ENCODE results near the gene TNIP1. TPM values are rescaled to one million over a fixed set of nuclear protein-coding genes. Genes with fewer than 3 reads are reported as not detected.
A peak's percentile ranks its signal among the peaks of the same experiment; 100 is the strongest.

TNIP1 gene
- total and polyA plus RNA-seq, 7 donors: 55.1 to 210 (median 73.1) TPM

DNA sequence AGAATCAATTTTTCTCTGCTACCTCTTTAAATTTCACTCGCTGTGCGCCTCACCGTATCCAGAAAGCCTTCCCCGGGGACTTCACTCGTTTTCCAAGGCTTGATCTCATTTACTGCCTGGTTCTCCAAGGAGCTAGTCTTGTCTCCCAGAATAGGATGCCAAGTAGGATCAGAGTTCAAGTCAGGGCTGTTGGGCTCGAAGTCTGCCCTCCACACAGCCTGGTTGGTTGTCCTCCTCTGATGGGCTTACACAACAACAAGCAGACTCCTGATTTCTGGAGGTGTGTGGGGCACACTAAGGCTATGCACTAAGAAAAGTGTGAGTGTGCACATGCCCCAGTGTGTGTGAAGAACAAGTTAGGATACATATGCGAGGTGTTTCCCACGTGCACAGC lies 14.0 kb upstream of the TNIP1 start:
- TF ChIP-seq POLR2A (IDR thresholded peaks at IDR 0.05) (no peak), POLR2AphosphoS5 (IDR thresholded peaks at IDR 0.05) (peak in 1 of 4 donors; percentile 2), EP300 (IDR thresholded peaks at IDR 0.05) (no peak)
- intact Hi-C loops (cut with DNase I): no loop called here
- WGBS, 2 donors: 15 to 52% methylated on average over 8 of the region's 8 CpGs
- Histone ChIP-seq H3K4me1 (peaks cover 0 to 43% (median 28%) of the 10 kb centered on the region in 4 donors), H3K27ac (peak overlapping the region; percentile 50 to 76 (median 56)), H3K27me3 (no peaks in the 10 kb centered on the region), H3K36me3 (peaks cover 0 to under 1% (median 0%) of the 10 kb centered on the region in 4 donors), H3K4me3 (no peak overlapping the region), H3K9me3 (no peaks in the 10 kb centered on the region)
- DNase-seq: peak; percentile 78

GRCh38 chr5:151094030-151094851 lies 13.4 kb upstream of the TNIP1 start:
- Histone ChIP-seq H3K27ac (peak overlapping the region; percentile 50 to 76 (median 56)), H3K27me3 (no peaks in the 10 kb centered on the region), H3K36me3 (no peaks in the 10 kb centered on the region), H3K4me3 (no peak overlapping the region), H3K9me3 (no peaks in the 10 kb centered on the region), H3K4me1 (peaks cover 0 to 43% (median 28%) of the 10 kb centered on the region in 4 donors)
- DNase-seq: no peak
- 41 to 48% methylated on average over 12 of the region's 12 CpGs for WGBS, 2 donors
- intact Hi-C loops (cut with DNase I): no loop called here
- TF ChIP-seq POLR2A (IDR thresholded peaks at IDR 0.05) (no peak), CTCF (IDR thresholded peaks at IDR 0.05) (no peak), POLR2AphosphoS5 (IDR thresholded peaks at IDR 0.05) (no peak), EP300 (IDR thresholded peaks at IDR 0.05) (no peak)

DNA sequence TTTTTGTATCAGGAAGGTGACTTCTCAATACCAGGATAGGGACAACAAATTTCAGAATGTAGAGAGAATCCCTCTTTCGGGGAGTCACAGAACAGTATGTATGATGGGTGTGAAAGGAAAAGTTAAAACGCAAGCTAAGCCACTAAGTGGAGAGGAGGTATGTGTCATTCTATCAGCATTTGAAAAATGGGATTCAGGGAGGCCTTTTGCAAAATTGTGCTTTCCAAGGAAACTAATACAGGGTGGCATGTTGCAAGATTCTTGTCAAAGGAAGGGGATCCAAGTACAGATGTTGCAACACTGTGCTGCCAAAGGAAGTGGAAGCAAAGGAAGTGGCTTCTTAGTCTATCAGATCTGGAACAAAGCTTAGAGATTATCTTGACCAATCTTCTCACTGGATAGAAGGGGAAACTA lies 12.6 kb upstream of the TNIP1 start:
- Histone ChIP-seq H3K4me3 (no peak overlapping the region), H3K27me3 (no peaks in the 10 kb centered on the region), H3K4me1 (peaks cover 0 to 43% (median 28%) of the 10 kb centered on the region in 4 donors), H3K9me3 (no peaks in the 10 kb centered on the region), H3K27ac (peak overlapping the region; percentile 50 to 76 (median 56)), H3K36me3 (no peaks in the 10 kb centered on the region)
- DNase-seq: peak; percentile 81
- intact Hi-C loops (cut with DNase I): no loop called here
- TF ChIP-seq EP300 (IDR thresholded peaks at IDR 0.05) (peak in 1 of 4 donors; percentile 7), POLR2AphosphoS5 (IDR thresholded peaks at IDR 0.05) (peak; percentile 44 to 75 (median 63)), POLR2A (IDR thresholded peaks at IDR 0.05) (no peak)
- WGBS, 2 donors: 37 to 65% methylated on average over 2 of the region's 2 CpGs

- TF ChIP-seq CTCF (IDR thresholded peaks at IDR 0.05): no peak
- TF ChIP-seq POLR2AphosphoS5 (IDR thresholded peaks at IDR 0.05): peak in 2 of 4 donors; percentile 7 to 16
- TF ChIP-seq EP300 (IDR thresholded peaks at IDR 0.05): no peak
- no peak for TF ChIP-seq POLR2A (IDR thresholded peaks at IDR 0.05)
- Histone ChIP-seq H3K9me3 (no peaks in the 10 kb centered on the region), H3K36me3 (no peaks in the 10 kb centered on the region), H3K4me3 (no peak overlapping the region), H3K27me3 (no peaks in the 10 kb centered on the region), H3K4me1 (peaks cover 0 to 41% (median 28%) of the 10 kb centered on the region in 4 donors), H3K27ac (peak overlapping the region in 2 of 4 donors; percentile 10 to 76)
- intact Hi-C loops (cut with DNase I): no loop called here
- DNase-seq: peak; percentile 74
- 24 to 67% methylated on average over 2 of the region's 2 CpGs for WGBS, 2 donors
These were observed 11.9 kb upstream of the TNIP1 start for GRCh38 chr5:151092762-151093161.

DNA sequence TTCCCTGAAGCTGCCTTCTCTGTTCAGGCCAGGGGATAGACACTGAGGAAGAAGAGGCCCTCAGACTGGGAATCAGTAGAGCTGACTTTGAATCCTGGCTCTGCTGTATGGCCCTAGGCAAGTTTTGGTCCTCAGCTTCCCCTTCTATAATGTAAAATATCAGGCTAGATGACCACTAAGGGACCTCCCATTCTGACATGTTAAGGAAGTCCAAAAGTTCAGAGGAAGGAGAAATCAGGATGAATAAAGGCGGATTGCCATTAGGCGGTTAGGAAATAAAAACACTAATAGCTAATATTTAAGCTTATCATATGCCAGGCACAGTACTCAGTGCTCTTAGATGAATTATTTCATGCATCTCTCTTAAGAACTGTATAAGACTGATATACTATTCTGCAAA lies 8.9 kb upstream of the TNIP1 start:
- H3K4me1 ChIP-seq: peaks cover 0 to 39% (median 22%) of the 10 kb centered on the region in 4 donors
- 73 to 86% methylated on average over 2 of the region's 2 CpGs for WGBS, 2 donors

More for the DNA sequence above, 8.9 kb upstream of the TNIP1 start:
- H3K27ac ChIP-seq: no peak overlapping the region
- no peaks in the 10 kb centered on the region for H3K27me3 ChIP-seq
- TF ChIP-seq POLR2AphosphoS5 (IDR thresholded peaks at IDR 0.05) (no peak), EP300 (IDR thresholded peaks at IDR 0.05) (no peak), POLR2A (IDR thresholded peaks at IDR 0.05) (no peak), CTCF (IDR thresholded peaks at IDR 0.05) (no peak)
- intact Hi-C loops (cut with DNase I): no loop called here
- no peaks in the 10 kb centered on the region for H3K36me3 ChIP-seq
- no peaks in the 10 kb centered on the region for H3K9me3 ChIP-seq
- H3K4me3 ChIP-seq: no peak overlapping the region
- DNase-seq: no peak

Measured in sigmoid colon (tissue), 7 donors.